K562 (cell line): ENCODE results near the gene ARHGAP15. TPM values are rescaled to one million over a fixed set of nuclear protein-coding genes. Genes with fewer than 3 reads are reported as not detected.

Experiments
- ATAC-seq: fragments of 200-7000 bp; cut with Tn5 transposase; 3 replicates; pipeline ENCODE4 v1.9.1; 2020; ENCODE audit warnings: moderate library complexity
- BruUV-seq: library from RNA; stranded (reverse); fragments of 400-500 nt; replicated peaks from 2 replicates; lab custom pipeline; 2021; lab: Mats Ljungman, UMichigan
- CTCF ChIA-PET: fragments of 300-600 bp; formaldehyde crosslinking; extraction: SDS; loops from one replicate; lab custom pipeline; 2021; ENCODE audit warnings: low intra/inter-chr PET ratio; lab: Yijun Ruan, JAX
- POLR2A ChIA-PET: fragments of 300-600, 350-650 bp; sonication (Branson Sonifier 250); formaldehyde crosslinking; extraction: SDS; loops from one replicate; lab custom pipeline; 2021; ENCODE audit warnings: antibody characterized with exemption, inconsistent platforms; lab: Yijun Ruan, JAX
- DNase-seq, 4 experiments: peaks; one replicate each; pipeline versions ENCODE4 v3.0.0 to v3.0.0-alpha.2; 2011 to 2018; ENCODE audit warnings: low spot score in 3 of 4, mixed read lengths in 3 of 4; ENCODE audit errors: extremely low read depth in 1 of 4
- FAIRE-seq: peaks from 2 replicates; lab custom pipeline; 2011; peaks lifted over from hg19 to GRCh38; lab: Jason Lieb, UNC
- H2AFZ ChIP-seq: 2 replicates; pipeline ENCODE4 v1.6.0; 2011; ENCODE audit warnings: low read depth, low read length, control low read depth, inconsistent platforms
- H3K27ac ChIP-seq: fragments of 200-600 bp; 3 replicates; pipeline ENCODE4 v1.8.0; 2011; ENCODE audit warnings: low read depth, mild to moderate bottlenecking, control low read depth, inconsistent platforms, low read length, moderate library complexity, mixed read lengths; ENCODE audit errors: extremely low read depth
- H3K27me3 ChIP-seq, 2 experiments: fragments of 300-600 bp in 1 of 2; 2 replicates in 1 of 2; 3 replicates in 1 of 2; pipeline versions ENCODE4 v1.6.0 to v1.8.0; 2011; ENCODE audit warnings: inconsistent platforms in 2 of 2, low read length in 2 of 2, mild to moderate bottlenecking in 1 of 2, mixed read lengths in 1 of 2, moderate library complexity in 1 of 2; ENCODE audit not compliant: control insufficient read depth in 2 of 2, insufficient read depth in 2 of 2
- H3K36me3 ChIP-seq: fragments of 300-600 bp; 3 replicates; pipeline ENCODE4 v1.8.0; 2011; ENCODE audit warnings: mild to moderate bottlenecking, low read length, inconsistent platforms; ENCODE audit not compliant: control insufficient read depth, insufficient read depth
- H3K4me1 ChIP-seq, 2 experiments: fragments of 200-600 bp in 1 of 2; replicated peaks in 1 of 2; 2 replicates in 1 of 2; 3 replicates in 1 of 2; pipeline versions ENCODE4 v1.5.1 to v1.8.0; 2011; ENCODE audit warnings: inconsistent platforms in 2 of 2, low read length in 2 of 2, mild to moderate bottlenecking in 1 of 2, mixed read lengths in 1 of 2, moderate library complexity in 1 of 2; ENCODE audit not compliant: control insufficient read depth in 2 of 2, insufficient read depth in 2 of 2
- H3K4me2 ChIP-seq: 2 replicates; pipeline ENCODE4 v1.6.1; 2011; ENCODE audit warnings: low read length, control low read depth, inconsistent platforms, mixed read lengths; ENCODE audit not compliant: insufficient read depth
- H3K4me3 ChIP-seq: fragments of 200-600 bp; sonication (generic), shearing (Covaris generic); 2 replicates; pipeline ENCODE4 v1.5.1; 2016; ENCODE audit warnings: control low read depth, inconsistent platforms
- H3K79me2 ChIP-seq: fragments of 200-600 bp; 3 replicates; pipeline ENCODE4 v1.8.0; 2011; ENCODE audit warnings: low read length, inconsistent platforms; ENCODE audit not compliant: control insufficient read depth, insufficient read depth
- H3K9ac ChIP-seq, 2 experiments: 2 replicates each; pipeline versions ENCODE4 v1.6.0 to v1.6.1; 2011; ENCODE audit warnings: low read depth in 2 of 2, low read length in 2 of 2, control low read depth in 1 of 2, inconsistent platforms in 1 of 2, mild to moderate bottlenecking in 1 of 2, mixed read lengths in 1 of 2; ENCODE audit not compliant: insufficient read depth in 1 of 2
- H3K9me1 ChIP-seq: one replicate; pipeline ENCODE4 v1.6.0; 2011; ENCODE audit warnings: inconsistent platforms, mild to moderate bottlenecking, low read length, moderate library complexity; ENCODE audit not compliant: control insufficient read depth, insufficient read depth
- H3K9me3 ChIP-seq: replicated peaks from 2 replicates; pipeline ENCODE4 v1.5.1; 2011; ENCODE audit warnings: low read depth, low read length, inconsistent platforms; ENCODE audit not compliant: control insufficient read depth, insufficient read depth
- H4K20me1 ChIP-seq: replicated peaks from 2 replicates; pipeline ENCODE4 v1.6.1; 2011; ENCODE audit warnings: low read length, inconsistent platforms, mixed read lengths; ENCODE audit not compliant: control insufficient read depth, insufficient read depth
- BCLAF1 ChIP-seq, 2 experiments: fragments of 450-650 bp in 1 of 2; IDR thresholded peaks; 2 replicates each; pipeline ENCODE4 v1.6.1; 2011 to 2017; ENCODE audit warnings: low read depth in 2 of 2, antibody characterized with exemption in 1 of 2, borderline replicate concordance in 1 of 2, low read length in 1 of 2, mild to moderate bottlenecking in 1 of 2, mixed read lengths in 1 of 2; ENCODE audit not compliant: control insufficient read depth in 1 of 2
- KLF6 ChIP-seq: fragments of 250-450 bp; sonication (Bioruptor Pico); IDR thresholded peaks from 2 replicates; pipeline ENCODE4 v1.4.0; 2020; ENCODE audit warnings: mild to moderate bottlenecking, moderate library complexity, borderline replicate concordance
- SNAPC5 ChIP-seq: fragments of 250-450 bp; sonication (Bioruptor Pico); IDR thresholded peaks from 2 replicates; pipeline ENCODE4 v1.8.0; 2021; ENCODE audit warnings: moderate library complexity, mild to moderate bottlenecking, inconsistent platforms
- SP1 ChIP-seq: sonication (generic); formaldehyde crosslinking; IDR thresholded peaks from 2 replicates; pipeline ENCODE4 v1.8.1; 2022; ENCODE audit warnings: mild to moderate bottlenecking, missing genetic modification reagents
- TARDBP ChIP-seq: fragments of 450-650 bp; IDR thresholded peaks from 2 replicates; pipeline ENCODE4 v1.6.1; 2016
- ZNF174 ChIP-seq: fragments of 250-450 bp; sonication (Bioruptor Pico); IDR thresholded peaks from 2 replicates; pipeline ENCODE4 v1.4.0; 2020; ENCODE audit warnings: mild to moderate bottlenecking
- WGBS: fragments of 100-300 bp; shearing (Covaris generic); methylation state at CpG from one replicate; pipeline ENCODE4 v1.1.6; 2016; ENCODE audit warnings: low coverage, mixed read lengths; ENCODE audit not compliant: insufficient coverage; ENCODE audit errors: missing lambda C conversion rate; 5-methylcytosine and 5-hydroxymethylcytosine counted together
- in situ Hi-C: fragments of 300-500 bp; cut with MboI; formaldehyde crosslinking; loops from 4 replicates; pipeline ENCODE4 v1.15.0; 2018; ENCODE audit warnings: inconsistent platforms, mixed read lengths
- intact Hi-C: fragments of 100-400 bp; cut with micrococcal nuclease; formaldehyde crosslinking; loops from 2 replicates; pipeline ENCODE4 v1.14.2; 2022
- polyA plus RNA-seq, 8 experiments: library from polyadenylated mRNA; depleted of rRNA in 4 of 8; stranded (reverse) in 5 of 8; unstranded in 3 of 8; fragments of >200 nt; fragmentation: Nextera tagmentation in 2 of 8; fragmentation: Illumina TruSeq in 1 of 8; extraction: Ambion mirVana in 2 of 8; extraction: Trizol in 1 of 8; gene quantifications; 2 replicates each; pipeline versions ENCODE4 v1.2.1 to v1.2.3, GENCODE V29; 2011 to 2014; ENCODE audit warnings: inconsistent platforms in 1 of 8, missing spikeins in 1 of 8
- total RNA-seq, 7 experiments: library from RNA; depleted of rRNA in 6 of 7; stranded (reverse); fragments of >200 nt in 6 of 7; fragmentation: Illumina TruSeq in 2 of 7; extraction: Trizol in 2 of 7; gene quantifications; 2 replicates each; pipeline versions ENCODE4 v1.2.1 to v1.2.3, GENCODE V29; 2011 to 2021; ENCODE audit warnings: low replicate concordance in 1 of 7
- TF ChIP-seq, protein P1 (sequence below): fragments of 450-650 bp; IDR thresholded peaks from one replicate; pipeline ENCODE4 v1.6.1; 2018; ENCODE audit warnings: mild to moderate bottlenecking, moderate library complexity; ENCODE audit not compliant: partially characterized antibody

The ARHGAP15 gene
- total and polyA plus RNA-seq, 9 of the 15 experiments (the other 6 are each of a cell fraction or from before 2014, with no cell fraction given): 1.5 to 17.9 (median 7.9) TPM

DNA sequence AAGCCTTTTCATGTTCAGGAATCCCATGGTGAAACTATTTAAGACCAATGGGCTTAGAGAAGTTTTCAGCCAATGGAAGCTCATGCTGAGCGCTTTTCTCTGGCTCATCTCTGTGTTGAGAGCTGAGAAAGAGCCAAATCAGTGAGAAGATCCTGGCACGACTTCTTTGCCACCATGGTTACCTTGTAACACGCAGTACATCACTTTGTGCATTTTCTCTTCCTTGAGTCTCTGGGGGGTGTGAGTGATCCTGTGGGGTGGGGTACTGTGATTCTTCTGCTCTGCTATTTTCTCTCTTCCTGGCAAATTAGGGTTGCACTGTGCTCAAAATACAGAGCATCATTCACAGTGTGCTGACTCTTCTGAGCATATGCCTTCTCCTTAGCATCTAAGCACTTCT is 664.2 kb downstream of the ARHGAP15 start:
- POLR2A ChIA-PET: no interaction called here
- 4% methylated on average over 3 of the region's 3 CpGs for WGBS

More for the DNA sequence above, 664.2 kb downstream of the ARHGAP15 start:
- no peak overlapping the region for H3K4me2 ChIP-seq
- no peak overlapping the region for H2AFZ ChIP-seq
- in situ Hi-C loops: no loop called here
- H3K4me3 ChIP-seq: no peak overlapping the region
- no peak for ATAC-seq
- no peaks in the 10 kb centered on the region for H3K27me3 ChIP-seq
- no peaks in the 10 kb centered on the region for H3K9me1 ChIP-seq
- TF ChIP-seq ZNF174 (no peak), SP1 (CRISPR knock-in tag) (no peak), TARDBP (no peak), SNAPC5 (CRISPR knock-in tag) (no peak), BCLAF1 (IDR thresholded peaks at IDR 0.05; ENCODE audit: borderline replicate concordance in 1 of 2, control insufficient read depth in 1 of 2, low read depth in 2 of 2, low read length in 1 of 2) (no peak), KLF6 (CRISPR knock-in tag) (no peak)
- TF ChIP-seq, protein P1, sequence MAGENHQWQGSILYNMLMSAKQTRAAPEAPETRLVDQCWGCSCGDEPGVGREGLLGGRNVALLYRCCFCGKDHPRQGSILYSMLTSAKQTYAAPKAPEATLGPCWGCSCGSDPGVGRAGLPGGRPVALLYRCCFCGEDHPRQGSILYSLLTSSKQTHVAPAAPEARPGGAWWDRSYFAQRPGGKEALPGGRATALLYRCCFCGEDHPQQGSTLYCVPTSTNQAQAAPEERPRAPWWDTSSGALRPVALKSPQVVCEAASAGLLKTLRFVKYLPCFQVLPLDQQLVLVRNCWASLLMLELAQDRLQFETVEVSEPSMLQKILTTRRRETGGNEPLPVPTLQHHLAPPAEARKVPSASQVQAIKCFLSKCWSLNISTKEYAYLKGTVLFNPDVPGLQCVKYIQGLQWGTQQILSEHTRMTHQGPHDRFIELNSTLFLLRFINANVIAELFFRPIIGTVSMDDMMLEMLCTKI: no peak
- no peaks in the 10 kb centered on the region for H3K36me3 ChIP-seq
- H3K4me1 ChIP-seq: no peaks in the 10 kb centered on the region
- H3K27ac ChIP-seq: no peak overlapping the region
- no peaks in the 10 kb centered on the region for H3K9me3 ChIP-seq
- CTCF ChIA-PET: no interaction called here
- no peak for DNase-seq
- intact Hi-C loops: no loop called here
- H3K79me2 ChIP-seq: no peaks in the 10 kb centered on the region
- no peak for FAIRE-seq
- no peaks in the 10 kb centered on the region for H4K20me1 ChIP-seq
- no TSS peak for BruUV-seq
- H3K9ac ChIP-seq: no peak overlapping the region
